IMR-90 (cell line): ENCODE results near the gene PEF1. TPM values are rescaled to one million over a fixed set of nuclear protein-coding genes. Genes with fewer than 3 reads are reported as not detected.

ENCODE experiments used
- ATAC-seq: fragments of 200-7000 bp; cut with Tn5 transposase; 2 replicates; pipeline ENCODE4 v1.9.1; 2020; ENCODE audit warnings: low read depth, mild to moderate bottlenecking, moderate library complexity
- BruUV-seq: library from RNA; stranded (reverse); fragments of 400-500 nt; replicated peaks from 2 replicates; lab custom pipeline; 2021; lab: Mats Ljungman, UMichigan
- CTCF ChIA-PET: fragments of 300-600 bp; formaldehyde crosslinking; extraction: SDS; loops from one replicate; lab custom pipeline; 2021; ENCODE audit warnings: antibody characterized with exemption; lab: Yijun Ruan, JAX
- POLR2A ChIA-PET: fragments of 300-600 bp; sonication (Branson Sonifier 250); formaldehyde crosslinking; loops from one replicate; lab custom pipeline; 2022; ENCODE audit warnings: antibody characterized with exemption; ENCODE audit not compliant: unreplicated experiment; lab: Charles Lee
- DNase-seq: peaks from one replicate; pipeline ENCODE4 v3.0.0; 2013
- H2AFZ ChIP-seq: replicated peaks from 2 replicates; pipeline ENCODE3; 2013; ENCODE audit warnings: low read length, mild to moderate bottlenecking; ENCODE audit not compliant: poor library complexity
- H2AK5ac ChIP-seq: 2 replicates; pipeline ENCODE4 v1.6.1; 2013; ENCODE audit warnings: low read depth, low read length, inconsistent platforms
- H2AK9ac ChIP-seq: replicated peaks from 2 replicates; pipeline ENCODE3; 2013; ENCODE audit warnings: mild to moderate bottlenecking, low read depth, low read length, moderate library complexity; ENCODE audit not compliant: poor library complexity
- H2BK120ac ChIP-seq: 2 replicates; pipeline ENCODE4 v1.6.1; 2013; ENCODE audit warnings: low read depth, low read length, inconsistent platforms
- H2BK15ac ChIP-seq: 3 replicates; pipeline ENCODE4 v1.6.1; 2013; ENCODE audit warnings: low read depth, low read length, inconsistent platforms
- H2BK20ac ChIP-seq: 2 replicates; pipeline ENCODE4 v1.6.1; 2013; ENCODE audit warnings: low read depth, mild to moderate bottlenecking, inconsistent platforms, low read length, moderate library complexity
- H2BK5ac ChIP-seq: 2 replicates; pipeline ENCODE4 v1.6.1; 2013; ENCODE audit warnings: mild to moderate bottlenecking, low read depth, low read length, inconsistent platforms; ENCODE audit not compliant: poor library complexity, severe bottlenecking
- H3K14ac ChIP-seq: replicated peaks from 2 replicates; pipeline ENCODE4 v1.6.1; 2013; ENCODE audit warnings: low read depth, low read length, inconsistent platforms
- H3K18ac ChIP-seq: 2 replicates; pipeline ENCODE4 v1.6.1; 2013; ENCODE audit warnings: low read depth, low read length, control low read depth
- H3K23ac ChIP-seq: 2 replicates; pipeline ENCODE4 v1.6.1; 2013; ENCODE audit warnings: low read depth, low read length, inconsistent platforms
- H3K27ac ChIP-seq: 2 replicates; pipeline ENCODE4 v1.5.1; 2013; ENCODE audit warnings: mild to moderate bottlenecking, control low read depth, low read length; ENCODE audit not compliant: insufficient read depth
- H3K27me3 ChIP-seq: 2 replicates; pipeline ENCODE4 v1.6.1; 2013; ENCODE audit warnings: low read length; ENCODE audit not compliant: control insufficient read depth, insufficient read depth
- H3K36me3 ChIP-seq: 2 replicates; pipeline ENCODE4 v1.6.1; 2013; ENCODE audit warnings: low read length, mixed read lengths; ENCODE audit not compliant: control insufficient read depth, insufficient read depth
- H3K4ac ChIP-seq: 2 replicates; pipeline ENCODE4 v1.6.1; 2013; ENCODE audit warnings: low read depth, low read length, inconsistent platforms
- H3K4me1 ChIP-seq: 2 replicates; pipeline ENCODE4 v1.6.1; 2013; ENCODE audit warnings: low read length, mixed read lengths; ENCODE audit not compliant: control insufficient read depth, insufficient read depth
- H3K4me2 ChIP-seq: 2 replicates; pipeline ENCODE4 v1.6.1; 2013; ENCODE audit warnings: low read depth, mild to moderate bottlenecking, control low read depth, low read length, moderate library complexity
- H3K4me3 ChIP-seq: 2 replicates; pipeline ENCODE4 v1.5.1; 2013; ENCODE audit warnings: low read depth, mild to moderate bottlenecking, control low read depth, low read length, moderate library complexity; ENCODE audit not compliant: insufficient read depth
- H3K56ac ChIP-seq: 2 replicates; pipeline ENCODE4 v1.6.1; 2013; ENCODE audit warnings: low read length, inconsistent platforms; ENCODE audit not compliant: insufficient read depth; ENCODE audit errors: extremely low read depth
- H3K79me1 ChIP-seq, 2 experiments: 2 replicates each; pipeline ENCODE4 v1.6.1; 2013; ENCODE audit warnings: low read length in 2 of 2, inconsistent platforms in 1 of 2, low read depth in 1 of 2
- H3K9ac ChIP-seq: 2 replicates; pipeline ENCODE4 v1.6.1; 2013; ENCODE audit warnings: low read depth, low read length, control low read depth
- H3K9me1 ChIP-seq: 2 replicates; pipeline ENCODE4 v1.6.1; 2013; ENCODE audit warnings: low read length, inconsistent platforms; ENCODE audit not compliant: insufficient read depth
- H3K9me3 ChIP-seq: 2 replicates; pipeline ENCODE4 v1.6.1; 2013; ENCODE audit warnings: low read length; ENCODE audit not compliant: control insufficient read depth, insufficient read depth
- H4K20me1 ChIP-seq: 2 replicates; pipeline ENCODE4 v1.6.1; 2013; ENCODE audit warnings: low read length, inconsistent platforms; ENCODE audit not compliant: insufficient read depth
- H4K5ac ChIP-seq: 2 replicates; pipeline ENCODE4 v1.6.1; 2013; ENCODE audit warnings: mild to moderate bottlenecking, low read depth, low read length, control low read depth
- H4K8ac ChIP-seq, 2 experiments: 2 replicates each; pipeline ENCODE4 v1.6.1; 2013; ENCODE audit warnings: low read depth in 2 of 2, low read length in 2 of 2, control low read depth in 1 of 2, inconsistent platforms in 1 of 2
- H4K91ac ChIP-seq: 2 replicates; pipeline ENCODE4 v1.6.1; 2013; ENCODE audit warnings: low read depth, low read length, inconsistent platforms; ENCODE audit not compliant: insufficient read depth
- CEBPB ChIP-seq: IDR thresholded peaks from 2 replicates; pipeline ENCODE4 v1.6.1; 2012; ENCODE audit warnings: low read depth, low read length, improper control_type of control experiment
- CHD1 ChIP-seq: IDR thresholded peaks from 2 replicates; pipeline ENCODE4 v1.6.1; 2012; ENCODE audit warnings: low read depth, low read length, improper control_type of control experiment
- FOS ChIP-seq: fragments of 150-350 bp; IDR thresholded peaks from 2 replicates; pipeline ENCODE4 v1.6.1; 2016; ENCODE audit warnings: low read depth, low read length
- MAFK ChIP-seq: IDR thresholded peaks from 2 replicates; pipeline ENCODE4 v1.6.1; 2012; ENCODE audit warnings: low read depth, low read length, improper control_type of control experiment
- MXI1 ChIP-seq: IDR thresholded peaks from 2 replicates; pipeline ENCODE4 v1.6.1; 2012; ENCODE audit warnings: low read depth, mild to moderate bottlenecking, low read length, moderate library complexity, borderline replicate concordance
- NFE2L2 ChIP-seq: fragments of 150-350 bp; IDR thresholded peaks from 2 replicates; pipeline ENCODE4 v1.6.1; 2016; ENCODE audit warnings: low read depth, mild to moderate bottlenecking, low read length
- POLR2A ChIP-seq: IDR thresholded peaks from 2 replicates; pipeline ENCODE4 v1.6.1; 2012; ENCODE audit warnings: mild to moderate bottlenecking, low read depth, low read length
- RAD21 ChIP-seq: IDR thresholded peaks from 2 replicates; pipeline ENCODE4 v1.6.1; 2012; ENCODE audit warnings: low read length, improper control_type of control experiment
- RFX5 ChIP-seq: IDR thresholded peaks from 2 replicates; pipeline ENCODE4 v1.8.0; 2012; ENCODE audit warnings: low read depth, mild to moderate bottlenecking, low read length, moderate library complexity
- SMC3 ChIP-seq: fragments of 150-350 bp; IDR thresholded peaks from 2 replicates; pipeline ENCODE4 v1.6.1; 2016; ENCODE audit warnings: low read depth, mild to moderate bottlenecking, antibody characterized with exemption, low read length, moderate library complexity
- WGBS, 2 experiments: methylation state at CpG; one replicate each; pipeline versions ENCODE4 v1.1.5 to v1.1.7; 2013; ENCODE audit warnings: missing lambda C conversion rate in 2 of 2; ENCODE audit not compliant: insufficient read length in 1 of 2; ENCODE audit errors: extremely low coverage in 2 of 2; 5-methylcytosine and 5-hydroxymethylcytosine counted together
- dilution Hi-C: fragments of 300-500 bp; cut with HindIII; formaldehyde crosslinking; loops from one replicate; pipeline ENCODE4 v1.14.3; 2018; ENCODE audit warnings: low sequenced_read_pairs; ENCODE audit not compliant: unreplicated experiment
- in situ Hi-C: fragments of 300-500 bp; cut with MboI; formaldehyde crosslinking; loops from 3 replicates; pipeline ENCODE4 v1.14.3; 2019; ENCODE audit warnings: low sequenced_read_pairs, inconsistent platforms, mixed read lengths
- intact Hi-C: fragments of 100-400 bp; cut with micrococcal nuclease; formaldehyde crosslinking; loops from 2 replicates; pipeline ENCODE4 v1.10.0; 2022
- polyA plus RNA-seq, 3 experiments: library from polyadenylated mRNA; depleted of rRNA; stranded (reverse); fragments of >200 nt; gene quantifications; 2 replicates each; pipeline ENCODE4 v1.2.3, GENCODE V29; 2012; ENCODE audit warnings: low replicate concordance in 1 of 3
- total RNA-seq: library from RNA; depleted of rRNA; stranded (reverse); fragments of >200 nt; gene quantifications from 2 replicates; pipeline ENCODE4 v1.2.3, GENCODE V29; 2012
- TF ChIP-seq, protein P1 (sequence below): fragments of 150-350 bp; IDR thresholded peaks from 2 replicates; pipeline ENCODE4 v1.6.1; 2016; ENCODE audit warnings: low read depth, mild to moderate bottlenecking, low read length, moderate library complexity, borderline replicate concordance
- TF ChIP-seq, protein P2 (sequence below): fragments of 150-350 bp; IDR thresholded peaks from 2 replicates; pipeline ENCODE4 v1.6.1; 2017; ENCODE audit warnings: mild to moderate bottlenecking, antibody characterized with exemption, low read length, low read depth
- TF ChIP-seq, protein P3 (sequence below): conservative IDR thresholded peaks from 2 replicates; pipeline ENCODE4 v1.5.1; 2012; ENCODE audit warnings: mild to moderate bottlenecking, low read depth, low read length, improper control_type of control experiment

Gene PEF1
- total and polyA plus RNA-seq, 2 of the 4 experiments (the other 2 are of a cell fraction) = 84.2 to 104 TPM

DNA sequence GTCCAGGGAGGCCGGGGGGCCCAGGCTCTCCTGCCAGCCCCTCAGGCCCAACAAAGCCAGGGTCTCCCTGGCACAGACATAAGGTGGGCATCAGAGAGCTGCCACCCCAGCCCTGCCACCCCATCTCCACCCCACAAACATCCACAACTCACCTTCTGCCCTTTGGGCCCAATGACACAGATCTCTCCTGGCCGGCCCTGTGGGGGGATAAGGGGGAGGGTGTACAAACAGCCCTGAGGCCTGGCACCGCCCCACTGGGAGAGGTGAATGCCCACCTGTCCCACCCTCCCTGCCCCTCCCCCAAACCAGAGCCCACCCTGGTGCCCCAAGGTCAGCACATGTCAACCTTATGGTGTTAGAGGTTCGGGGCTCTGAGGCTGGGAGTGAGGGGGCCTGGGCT lies 46.8 kb upstream of the PEF1 start:
- no peak overlapping the region for H3K9ac ChIP-seq
- WGBS, 2 experiments = no CpG with 5 or more reads among the region's 4 CpGs
- ChIA-PET CTCF (no interaction called here), POLR2A (interaction anchor here (0.5 kb wide), 1 partner anchor 14 kb away, joined by 3 read pairs; no protein-coding TSS in a partner anchor)
- H2AK5ac ChIP-seq = peak overlapping the region; percentile 100
- H3K36me3 ChIP-seq = peaks cover 63% of the 10 kb centered on the region
- H2BK5ac ChIP-seq = peak overlapping the region; percentile 95
- peak overlapping the region; percentile 22 for H3K27ac ChIP-seq
- no peaks in the 10 kb centered on the region for H3K9me3 ChIP-seq
- no peak overlapping the region for H3K4me2 ChIP-seq
- H4K91ac ChIP-seq = peak overlapping the region; percentile 81; the same call in 1 of the 2 replicates
- ATAC-seq (no peak), DNase-seq (no peak)
- dilution Hi-C loops = no loop called here
- H3K4ac ChIP-seq = peak overlapping the region; percentile 97
- no peak overlapping the region for H4K5ac ChIP-seq
- BruUV-seq = no TSS peak
- H3K4me3 ChIP-seq = no peak overlapping the region
- no peak overlapping the region for H2BK20ac ChIP-seq
- H4K20me1 ChIP-seq = no peaks in the 10 kb centered on the region
- H3K56ac ChIP-seq = no peak overlapping the region
- in situ Hi-C loops = no loop called here
- no peak overlapping the region; the same call in 1 of the 3 replicates for H2BK15ac ChIP-seq
- TF ChIP-seq, protein P1, sequence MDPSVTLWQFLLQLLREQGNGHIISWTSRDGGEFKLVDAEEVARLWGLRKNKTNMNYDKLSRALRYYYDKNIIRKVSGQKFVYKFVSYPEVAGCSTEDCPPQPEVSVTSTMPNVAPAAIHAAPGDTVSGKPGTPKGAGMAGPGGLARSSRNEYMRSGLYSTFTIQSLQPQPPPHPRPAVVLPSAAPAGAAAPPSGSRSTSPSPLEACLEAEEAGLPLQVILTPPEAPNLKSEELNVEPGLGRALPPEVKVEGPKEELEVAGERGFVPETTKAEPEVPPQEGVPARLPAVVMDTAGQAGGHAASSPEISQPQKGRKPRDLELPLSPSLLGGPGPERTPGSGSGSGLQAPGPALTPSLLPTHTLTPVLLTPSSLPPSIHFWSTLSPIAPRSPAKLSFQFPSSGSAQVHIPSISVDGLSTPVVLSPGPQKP = no peak
- no peak for TF ChIP-seq MAFK
- TF ChIP-seq POLR2A = no peak
- TF ChIP-seq RFX5 = no peak
- no peak for TF ChIP-seq NFE2L2
- no peak for TF ChIP-seq CHD1
- TF ChIP-seq SMC3 = no peak
- TF ChIP-seq FOS = no peak
- TF ChIP-seq RAD21 = no peak
- TF ChIP-seq, protein P2, sequence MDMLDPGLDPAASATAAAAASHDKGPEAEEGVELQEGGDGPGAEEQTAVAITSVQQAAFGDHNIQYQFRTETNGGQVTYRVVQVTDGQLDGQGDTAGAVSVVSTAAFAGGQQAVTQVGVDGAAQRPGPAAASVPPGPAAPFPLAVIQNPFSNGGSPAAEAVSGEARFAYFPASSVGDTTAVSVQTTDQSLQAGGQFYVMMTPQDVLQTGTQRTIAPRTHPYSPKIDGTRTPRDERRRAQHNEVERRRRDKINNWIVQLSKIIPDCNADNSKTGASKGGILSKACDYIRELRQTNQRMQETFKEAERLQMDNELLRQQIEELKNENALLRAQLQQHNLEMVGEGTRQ = no peak
- TF ChIP-seq CEBPB = no peak
- TF ChIP-seq MXI1 = no peak
- TF ChIP-seq, protein P3, sequence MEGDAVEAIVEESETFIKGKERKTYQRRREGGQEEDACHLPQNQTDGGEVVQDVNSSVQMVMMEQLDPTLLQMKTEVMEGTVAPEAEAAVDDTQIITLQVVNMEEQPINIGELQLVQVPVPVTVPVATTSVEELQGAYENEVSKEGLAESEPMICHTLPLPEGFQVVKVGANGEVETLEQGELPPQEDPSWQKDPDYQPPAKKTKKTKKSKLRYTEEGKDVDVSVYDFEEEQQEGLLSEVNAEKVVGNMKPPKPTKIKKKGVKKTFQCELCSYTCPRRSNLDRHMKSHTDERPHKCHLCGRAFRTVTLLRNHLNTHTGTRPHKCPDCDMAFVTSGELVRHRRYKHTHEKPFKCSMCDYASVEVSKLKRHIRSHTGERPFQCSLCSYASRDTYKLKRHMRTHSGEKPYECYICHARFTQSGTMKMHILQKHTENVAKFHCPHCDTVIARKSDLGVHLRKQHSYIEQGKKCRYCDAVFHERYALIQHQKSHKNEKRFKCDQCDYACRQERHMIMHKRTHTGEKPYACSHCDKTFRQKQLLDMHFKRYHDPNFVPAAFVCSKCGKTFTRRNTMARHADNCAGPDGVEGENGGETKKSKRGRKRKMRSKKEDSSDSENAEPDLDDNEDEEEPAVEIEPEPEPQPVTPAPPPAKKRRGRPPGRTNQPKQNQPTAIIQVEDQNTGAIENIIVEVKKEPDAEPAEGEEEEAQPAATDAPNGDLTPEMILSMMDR = no peak
- intact Hi-C loops = no loop called here
- H2AK9ac ChIP-seq = peak overlapping the region; percentile 85
- peak overlapping the region; percentile 100 for H2BK120ac ChIP-seq
- no peak overlapping the region for H4K8ac ChIP-seq
- no peak overlapping the region for H2AFZ ChIP-seq
- no peak overlapping the region for H3K18ac ChIP-seq
- H3K23ac ChIP-seq = no peak overlapping the region
- H3K9me1 ChIP-seq = peaks cover 32% of the 10 kb centered on the region
- H3K14ac ChIP-seq = no peak overlapping the region
- peaks cover 43% of the 10 kb centered on the region for H3K4me1 ChIP-seq
- H3K27me3 ChIP-seq = no peaks in the 10 kb centered on the region
- H3K79me1 ChIP-seq = peaks cover 11 to 69% of the 10 kb centered on the region in 2 experiments; a peak in 3 of 4 replicates
